IMR-90 (cell line): ENCODE data around the gene CABP2. TPM values are rescaled to one million over a fixed set of nuclear protein-coding genes. Genes with fewer than 3 reads are reported as not detected.

Source experiments
- ATAC-seq: fragments of 200-7000 bp; cut with Tn5 transposase; 2 replicates; pipeline ENCODE4 v1.9.1; 2020; ENCODE audit warnings: low read depth, mild to moderate bottlenecking, moderate library complexity
- BruUV-seq: library from RNA; stranded (reverse); fragments of 400-500 nt; replicated peaks from 2 replicates; lab custom pipeline; 2021; lab: Mats Ljungman, UMichigan
- CTCF ChIA-PET: fragments of 300-600 bp; formaldehyde crosslinking; extraction: SDS; loops from one replicate; lab custom pipeline; 2021; ENCODE audit warnings: antibody characterized with exemption; lab: Yijun Ruan, JAX
- POLR2A ChIA-PET: fragments of 300-600 bp; sonication (Branson Sonifier 250); formaldehyde crosslinking; loops from one replicate; lab custom pipeline; 2022; ENCODE audit warnings: antibody characterized with exemption; ENCODE audit not compliant: unreplicated experiment; lab: Charles Lee
- DNase-seq: peaks from one replicate; pipeline ENCODE4 v3.0.0; 2013
- H2AFZ ChIP-seq: replicated peaks from 2 replicates; pipeline ENCODE3; 2013; ENCODE audit warnings: low read length, mild to moderate bottlenecking; ENCODE audit not compliant: poor library complexity
- H2AK5ac ChIP-seq: 2 replicates; pipeline ENCODE4 v1.6.1; 2013; ENCODE audit warnings: low read depth, low read length, inconsistent platforms
- H2AK9ac ChIP-seq: replicated peaks from 2 replicates; pipeline ENCODE3; 2013; ENCODE audit warnings: mild to moderate bottlenecking, low read depth, low read length, moderate library complexity; ENCODE audit not compliant: poor library complexity
- H2BK120ac ChIP-seq: 2 replicates; pipeline ENCODE4 v1.6.1; 2013; ENCODE audit warnings: low read depth, low read length, inconsistent platforms
- H2BK15ac ChIP-seq: 3 replicates; pipeline ENCODE4 v1.6.1; 2013; ENCODE audit warnings: low read depth, low read length, inconsistent platforms
- H2BK20ac ChIP-seq: 2 replicates; pipeline ENCODE4 v1.6.1; 2013; ENCODE audit warnings: low read depth, mild to moderate bottlenecking, inconsistent platforms, low read length, moderate library complexity
- H2BK5ac ChIP-seq: 2 replicates; pipeline ENCODE4 v1.6.1; 2013; ENCODE audit warnings: mild to moderate bottlenecking, low read depth, low read length, inconsistent platforms; ENCODE audit not compliant: poor library complexity, severe bottlenecking
- H3K14ac ChIP-seq: replicated peaks from 2 replicates; pipeline ENCODE4 v1.6.1; 2013; ENCODE audit warnings: low read depth, low read length, inconsistent platforms
- H3K18ac ChIP-seq: 2 replicates; pipeline ENCODE4 v1.6.1; 2013; ENCODE audit warnings: low read depth, low read length, control low read depth
- H3K23ac ChIP-seq: 2 replicates; pipeline ENCODE4 v1.6.1; 2013; ENCODE audit warnings: low read depth, low read length, inconsistent platforms
- H3K27ac ChIP-seq: 2 replicates; pipeline ENCODE4 v1.5.1; 2013; ENCODE audit warnings: mild to moderate bottlenecking, control low read depth, low read length; ENCODE audit not compliant: insufficient read depth
- H3K27me3 ChIP-seq: 2 replicates; pipeline ENCODE4 v1.6.1; 2013; ENCODE audit warnings: low read length; ENCODE audit not compliant: control insufficient read depth, insufficient read depth
- H3K36me3 ChIP-seq: 2 replicates; pipeline ENCODE4 v1.6.1; 2013; ENCODE audit warnings: low read length, mixed read lengths; ENCODE audit not compliant: control insufficient read depth, insufficient read depth
- H3K4ac ChIP-seq: 2 replicates; pipeline ENCODE4 v1.6.1; 2013; ENCODE audit warnings: low read depth, low read length, inconsistent platforms
- H3K4me1 ChIP-seq: 2 replicates; pipeline ENCODE4 v1.6.1; 2013; ENCODE audit warnings: low read length, mixed read lengths; ENCODE audit not compliant: control insufficient read depth, insufficient read depth
- H3K4me2 ChIP-seq: 2 replicates; pipeline ENCODE4 v1.6.1; 2013; ENCODE audit warnings: low read depth, mild to moderate bottlenecking, control low read depth, low read length, moderate library complexity
- H3K4me3 ChIP-seq: 2 replicates; pipeline ENCODE4 v1.5.1; 2013; ENCODE audit warnings: low read depth, mild to moderate bottlenecking, control low read depth, low read length, moderate library complexity; ENCODE audit not compliant: insufficient read depth
- H3K56ac ChIP-seq: 2 replicates; pipeline ENCODE4 v1.6.1; 2013; ENCODE audit warnings: low read length, inconsistent platforms; ENCODE audit not compliant: insufficient read depth; ENCODE audit errors: extremely low read depth
- H3K79me1 ChIP-seq, 2 experiments: 2 replicates each; pipeline ENCODE4 v1.6.1; 2013; ENCODE audit warnings: low read length in 2 of 2, inconsistent platforms in 1 of 2, low read depth in 1 of 2
- H3K9ac ChIP-seq: 2 replicates; pipeline ENCODE4 v1.6.1; 2013; ENCODE audit warnings: low read depth, low read length, control low read depth
- H3K9me1 ChIP-seq: 2 replicates; pipeline ENCODE4 v1.6.1; 2013; ENCODE audit warnings: low read length, inconsistent platforms; ENCODE audit not compliant: insufficient read depth
- H3K9me3 ChIP-seq: 2 replicates; pipeline ENCODE4 v1.6.1; 2013; ENCODE audit warnings: low read length; ENCODE audit not compliant: control insufficient read depth, insufficient read depth
- H4K20me1 ChIP-seq: 2 replicates; pipeline ENCODE4 v1.6.1; 2013; ENCODE audit warnings: low read length, inconsistent platforms; ENCODE audit not compliant: insufficient read depth
- H4K5ac ChIP-seq: 2 replicates; pipeline ENCODE4 v1.6.1; 2013; ENCODE audit warnings: mild to moderate bottlenecking, low read depth, low read length, control low read depth
- H4K8ac ChIP-seq, 2 experiments: 2 replicates each; pipeline ENCODE4 v1.6.1; 2013; ENCODE audit warnings: low read depth in 2 of 2, low read length in 2 of 2, control low read depth in 1 of 2, inconsistent platforms in 1 of 2
- H4K91ac ChIP-seq: 2 replicates; pipeline ENCODE4 v1.6.1; 2013; ENCODE audit warnings: low read depth, low read length, inconsistent platforms; ENCODE audit not compliant: insufficient read depth
- BHLHE40 ChIP-seq: fragments of 150-350 bp; IDR thresholded peaks from 2 replicates; pipeline ENCODE4 v1.6.1; 2016; ENCODE audit warnings: mild to moderate bottlenecking, low read depth, low read length
- CEBPB ChIP-seq: IDR thresholded peaks from 2 replicates; pipeline ENCODE4 v1.6.1; 2012; ENCODE audit warnings: low read depth, low read length, improper control_type of control experiment
- CHD1 ChIP-seq: IDR thresholded peaks from 2 replicates; pipeline ENCODE4 v1.6.1; 2012; ENCODE audit warnings: low read depth, low read length, improper control_type of control experiment
- CTCF ChIP-seq: conservative IDR thresholded peaks from 2 replicates; pipeline ENCODE4 v1.5.1; 2012; ENCODE audit warnings: mild to moderate bottlenecking, low read depth, low read length, improper control_type of control experiment
- FOS ChIP-seq: fragments of 150-350 bp; IDR thresholded peaks from 2 replicates; pipeline ENCODE4 v1.6.1; 2016; ENCODE audit warnings: low read depth, low read length
- MAFK ChIP-seq: IDR thresholded peaks from 2 replicates; pipeline ENCODE4 v1.6.1; 2012; ENCODE audit warnings: low read depth, low read length, improper control_type of control experiment
- MAZ ChIP-seq: IDR thresholded peaks from 2 replicates; pipeline ENCODE4 v1.6.1; 2012; ENCODE audit warnings: low read depth, mild to moderate bottlenecking, low read length, improper control_type of control experiment, moderate library complexity, borderline replicate concordance
- MXI1 ChIP-seq: IDR thresholded peaks from 2 replicates; pipeline ENCODE4 v1.6.1; 2012; ENCODE audit warnings: low read depth, mild to moderate bottlenecking, low read length, moderate library complexity, borderline replicate concordance
- NFE2L2 ChIP-seq: fragments of 150-350 bp; IDR thresholded peaks from 2 replicates; pipeline ENCODE4 v1.6.1; 2016; ENCODE audit warnings: low read depth, mild to moderate bottlenecking, low read length
- POLR2A ChIP-seq: IDR thresholded peaks from 2 replicates; pipeline ENCODE4 v1.6.1; 2012; ENCODE audit warnings: mild to moderate bottlenecking, low read depth, low read length
- RAD21 ChIP-seq: IDR thresholded peaks from 2 replicates; pipeline ENCODE4 v1.6.1; 2012; ENCODE audit warnings: low read length, improper control_type of control experiment
- RCOR1 ChIP-seq: IDR thresholded peaks from 2 replicates; pipeline ENCODE4 v1.6.1; 2012; ENCODE audit warnings: mild to moderate bottlenecking, low read length, improper control_type of control experiment; ENCODE audit not compliant: insufficient replicate concordance
- RFX5 ChIP-seq: IDR thresholded peaks from 2 replicates; pipeline ENCODE4 v1.8.0; 2012; ENCODE audit warnings: low read depth, mild to moderate bottlenecking, low read length, moderate library complexity
- SMC3 ChIP-seq: fragments of 150-350 bp; IDR thresholded peaks from 2 replicates; pipeline ENCODE4 v1.6.1; 2016; ENCODE audit warnings: low read depth, mild to moderate bottlenecking, antibody characterized with exemption, low read length, moderate library complexity
- USF2 ChIP-seq: fragments of 150-350 bp; IDR thresholded peaks from 2 replicates; pipeline ENCODE4 v1.6.1; 2017; ENCODE audit warnings: mild to moderate bottlenecking, antibody characterized with exemption, low read length, low read depth
- WGBS, 2 experiments: methylation state at CpG; one replicate each; pipeline versions ENCODE4 v1.1.5 to v1.1.7; 2013; ENCODE audit warnings: missing lambda C conversion rate in 2 of 2; ENCODE audit not compliant: insufficient read length in 1 of 2; ENCODE audit errors: extremely low coverage in 2 of 2; 5-methylcytosine and 5-hydroxymethylcytosine counted together
- dilution Hi-C: fragments of 300-500 bp; cut with HindIII; formaldehyde crosslinking; loops from one replicate; pipeline ENCODE4 v1.14.3; 2018; ENCODE audit warnings: low sequenced_read_pairs; ENCODE audit not compliant: unreplicated experiment
- in situ Hi-C: fragments of 300-500 bp; cut with MboI; formaldehyde crosslinking; loops from 3 replicates; pipeline ENCODE4 v1.14.3; 2019; ENCODE audit warnings: low sequenced_read_pairs, inconsistent platforms, mixed read lengths
- intact Hi-C: fragments of 100-400 bp; cut with micrococcal nuclease; formaldehyde crosslinking; loops from 2 replicates; pipeline ENCODE4 v1.10.0; 2022
- polyA plus RNA-seq, 3 experiments: library from polyadenylated mRNA; depleted of rRNA; stranded (reverse); fragments of >200 nt; gene quantifications; 2 replicates each; pipeline ENCODE4 v1.2.3, GENCODE V29; 2012; ENCODE audit warnings: low replicate concordance in 1 of 3
- total RNA-seq: library from RNA; depleted of rRNA; stranded (reverse); fragments of >200 nt; gene quantifications from 2 replicates; pipeline ENCODE4 v1.2.3, GENCODE V29; 2012
- TF ChIP-seq, protein P1 (sequence below): fragments of 150-350 bp; IDR thresholded peaks from 2 replicates; pipeline ENCODE4 v1.6.1; 2016; ENCODE audit warnings: low read depth, mild to moderate bottlenecking, low read length, moderate library complexity, borderline replicate concordance

The CABP2 gene
- total and polyA plus RNA-seq, 2 of the 4 experiments (the other 2 are of a cell fraction): not detected

DNA sequence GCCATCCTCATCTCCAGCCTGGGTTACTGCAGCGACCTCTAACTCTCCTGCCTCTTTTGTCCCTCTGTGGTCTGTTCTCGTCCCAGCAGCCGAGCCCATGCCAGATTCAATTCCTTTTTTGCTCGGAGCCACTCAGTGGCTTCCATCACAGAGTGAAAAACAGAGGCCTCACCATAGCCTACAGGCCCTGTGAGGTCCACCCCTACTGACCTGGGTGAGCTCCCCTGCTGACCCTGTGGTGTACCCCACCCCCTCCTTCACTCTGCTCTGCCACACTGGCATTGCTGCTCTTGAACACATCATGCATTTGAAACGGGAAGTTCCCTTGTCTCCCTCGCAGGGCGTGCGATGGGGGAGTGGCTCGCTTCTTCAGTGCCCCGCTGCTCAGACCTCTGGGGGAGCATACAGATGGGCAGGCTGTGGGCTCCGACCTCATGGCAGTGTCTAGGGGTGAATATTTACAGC lies 38.4 kb downstream of the CABP2 start:
- TF ChIP-seq, protein P1, sequence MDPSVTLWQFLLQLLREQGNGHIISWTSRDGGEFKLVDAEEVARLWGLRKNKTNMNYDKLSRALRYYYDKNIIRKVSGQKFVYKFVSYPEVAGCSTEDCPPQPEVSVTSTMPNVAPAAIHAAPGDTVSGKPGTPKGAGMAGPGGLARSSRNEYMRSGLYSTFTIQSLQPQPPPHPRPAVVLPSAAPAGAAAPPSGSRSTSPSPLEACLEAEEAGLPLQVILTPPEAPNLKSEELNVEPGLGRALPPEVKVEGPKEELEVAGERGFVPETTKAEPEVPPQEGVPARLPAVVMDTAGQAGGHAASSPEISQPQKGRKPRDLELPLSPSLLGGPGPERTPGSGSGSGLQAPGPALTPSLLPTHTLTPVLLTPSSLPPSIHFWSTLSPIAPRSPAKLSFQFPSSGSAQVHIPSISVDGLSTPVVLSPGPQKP: no peak
- TF ChIP-seq MXI1 (no peak), CTCF (no peak), CHD1 (no peak), CEBPB (no peak), POLR2A (no peak), RFX5 (no peak), BHLHE40 (no peak), RAD21 (no peak), RCOR1 (no peak), MAZ (no peak), NFE2L2 (no peak), MAFK (no peak), SMC3 (no peak), USF2 (no peak), FOS (no peak)
- H2AK5ac ChIP-seq: no peak overlapping the region
- H3K9ac ChIP-seq: no peak overlapping the region
- H2AFZ ChIP-seq: no peak overlapping the region
- H3K27ac ChIP-seq: no peak overlapping the region
- CTCF ChIA-PET: no interaction called here
- peak overlapping the region; percentile 24 for H2AK9ac ChIP-seq
- BruUV-seq: no TSS peak
- no peak overlapping the region for H4K91ac ChIP-seq
- H2BK15ac ChIP-seq: no peak overlapping the region
- intact Hi-C loops: loop anchor here (5.0 kb wide), 1 partner anchor 63 kb away; no protein-coding TSS in a partner anchor
- no peaks in the 10 kb centered on the region for H3K9me3 ChIP-seq
- in situ Hi-C loops: no loop called here
- H3K9me1 ChIP-seq: peaks cover 18% of the 10 kb centered on the region
- H3K27me3 ChIP-seq: no peaks in the 10 kb centered on the region
- H2BK5ac ChIP-seq: no peak overlapping the region
- H4K8ac ChIP-seq: no peak overlapping the region
- no peak overlapping the region for H3K56ac ChIP-seq
- peaks cover 14 to 38% of the 10 kb centered on the region in 2 experiments for H3K79me1 ChIP-seq
- DNase-seq (no peak), ATAC-seq (no peak)
- H3K36me3 ChIP-seq: peaks cover 14% of the 10 kb centered on the region
- H3K23ac ChIP-seq: no peak overlapping the region
- no peak overlapping the region for H3K4ac ChIP-seq
- no peak overlapping the region for H3K4me2 ChIP-seq
- no peak overlapping the region for H2BK20ac ChIP-seq
- H3K14ac ChIP-seq: no peak overlapping the region
- H3K4me1 ChIP-seq: peaks cover 3% of the 10 kb centered on the region; the same call in 1 of the 2 replicates
- POLR2A ChIA-PET: interaction anchor here (0.5 kb wide), 1 partner anchor 83 kb away, joined by 3 read pairs; the partner anchor contains the start of gene PPP1CA
- H3K4me3 ChIP-seq: no peak overlapping the region
- WGBS, 2 experiments: 94% methylated on average over 9 of the region's 11 CpGs; no CpG with 5 or more reads in 1 of the 2 experiments
- no peak overlapping the region for H2BK120ac ChIP-seq
- H4K20me1 ChIP-seq: no peaks in the 10 kb centered on the region; the same call in none of the 2 replicates
- no peak overlapping the region for H4K5ac ChIP-seq
- H3K18ac ChIP-seq: no peak overlapping the region
- dilution Hi-C loops: no loop called here
